Activated naive CD8-positive, alpha-beta T cell treated with anti-CD3 and anti-CD28 coated beads for 36 hours (primary cell): ENCODE data around the gene TAF5. TPM values are rescaled to one million over a fixed set of nuclear protein-coding genes. Genes with fewer than 3 reads are reported as not detected.

Experiments
- DNase-seq: peaks from one replicate; pipeline ENCODE4 v3.0.0; 2021
- H3K27ac Mint-ChIP-seq: one replicate; pipeline ENCODE4 v1.8.0; 2022; ENCODE audit warnings: mild to moderate bottlenecking, moderate library complexity, mixed read lengths
- H3K27me3 Mint-ChIP-seq: one replicate; pipeline ENCODE4 v1.8.0; 2022; ENCODE audit warnings: mild to moderate bottlenecking, mixed read lengths
- H3K36me3 Mint-ChIP-seq: one replicate; pipeline ENCODE4 v1.8.0; 2021; ENCODE audit warnings: mild to moderate bottlenecking, mixed read lengths
- H3K4me1 Mint-ChIP-seq: one replicate; pipeline ENCODE4 v1.8.0; 2021; ENCODE audit warnings: mixed read lengths
- H3K4me3 Mint-ChIP-seq: one replicate; pipeline ENCODE4 v1.8.0; 2022; ENCODE audit warnings: mild to moderate bottlenecking, moderate library complexity, mixed read lengths
- H3K9me3 Mint-ChIP-seq: one replicate; pipeline ENCODE4 v1.8.0; 2022; ENCODE audit warnings: mixed read lengths
- total RNA-seq, 2 experiments: library from RNA; stranded (reverse); gene quantifications; one replicate each; pipeline ENCODE4 v1.2.3, GENCODE V29; 2021

TAF5 gene
- total RNA-seq, 2 experiments from 2014 or later: 11.1 to 11.6 TPM

DNA sequence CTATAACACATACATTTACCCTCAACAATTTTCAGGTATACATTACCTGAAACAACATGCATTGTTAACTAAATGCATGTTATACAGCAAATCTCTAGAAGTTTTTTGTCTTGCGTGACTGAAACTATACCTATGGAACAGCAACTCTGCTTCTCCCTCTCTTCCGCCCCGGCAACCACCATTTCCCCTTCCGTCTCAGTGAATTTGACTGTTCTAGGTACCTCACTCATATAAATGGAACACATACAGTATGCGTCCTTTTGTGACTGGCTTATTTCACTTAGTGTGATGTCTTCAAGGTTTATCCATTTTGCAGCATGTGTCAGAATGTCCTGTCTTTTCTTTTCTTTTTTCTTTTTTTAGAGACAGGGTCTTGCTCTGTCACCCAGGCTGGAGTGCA lies 61.9 kb downstream of the TAF5 start:
- no peak for DNase-seq
- no peaks in the 10 kb centered on the region for H3K27me3 Mint-ChIP-seq
- H3K4me3 Mint-ChIP-seq: no peak overlapping the region
- H3K27ac Mint-ChIP-seq: peak overlapping the region; percentile 74
- H3K9me3 Mint-ChIP-seq: no peaks in the 10 kb centered on the region
- peaks cover 50% of the 10 kb centered on the region for H3K36me3 Mint-ChIP-seq
- H3K4me1 Mint-ChIP-seq: peaks cover 32% of the 10 kb centered on the region

DNA sequence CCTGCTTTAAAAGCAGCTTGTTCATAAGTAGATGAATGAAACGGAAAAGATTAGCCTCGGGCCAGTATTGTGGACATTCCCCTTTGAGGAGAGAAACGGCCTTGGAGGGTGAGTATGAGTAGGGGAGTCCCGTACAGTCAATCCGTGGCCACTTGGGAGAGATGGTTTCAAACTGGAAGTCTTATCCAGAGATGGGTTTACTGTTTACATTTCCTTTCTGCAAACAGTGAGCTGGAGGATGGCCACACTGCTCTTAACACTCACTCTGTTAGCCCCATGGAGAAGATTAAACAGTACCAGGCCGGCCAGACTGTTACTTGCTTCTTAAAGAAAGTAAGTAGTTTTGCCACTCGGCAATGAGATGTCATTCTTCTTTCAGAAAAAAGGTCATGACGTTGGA lies 64.1 kb downstream of the TAF5 start:
- Mint-ChIP-seq H3K9me3 (no peaks in the 10 kb centered on the region), H3K27ac (no peak overlapping the region), H3K27me3 (no peaks in the 10 kb centered on the region), H3K4me3 (no peak overlapping the region), H3K36me3 (peaks cover 50% of the 10 kb centered on the region), H3K4me1 (peaks cover 30% of the 10 kb centered on the region)
- DNase-seq: no peak

DNA sequence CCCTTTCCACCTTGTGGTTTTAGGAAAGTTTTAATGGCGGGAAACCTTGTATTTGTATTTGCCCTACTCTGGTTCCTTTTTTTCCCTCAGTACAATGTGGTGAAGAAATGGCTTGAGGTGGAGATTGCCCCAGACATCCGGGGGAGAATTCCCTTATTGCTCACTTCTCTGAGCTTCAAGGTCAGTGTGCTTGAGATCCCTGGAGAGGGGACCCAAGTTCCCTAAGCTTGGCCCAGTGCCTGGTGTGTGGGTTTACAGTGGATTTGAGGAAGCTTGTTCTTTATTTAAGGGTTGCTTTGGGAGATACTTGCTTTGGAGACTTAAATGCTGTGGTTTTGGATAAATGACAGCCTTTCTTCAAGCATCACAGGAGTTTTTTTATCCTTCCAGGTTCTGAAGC lies 66.1 kb downstream of the TAF5 start:
- no peak overlapping the region for H3K27ac Mint-ChIP-seq
- no peak for DNase-seq
- H3K4me3 Mint-ChIP-seq: no peak overlapping the region
- H3K27me3 Mint-ChIP-seq: no peaks in the 10 kb centered on the region
- H3K36me3 Mint-ChIP-seq: peaks cover 47% of the 10 kb centered on the region
- H3K9me3 Mint-ChIP-seq: no peaks in the 10 kb centered on the region
- H3K4me1 Mint-ChIP-seq: peaks cover 13% of the 10 kb centered on the region

Other genes with a start within 250 kb of the TAF5 start
- gene NT5C2, start 174.7 kb upstream of the TAF5 start, total RNA-seq: 10 to 100 TPM; 41.8 to 46.8 TPM
- gene RPEL1, start 122.1 kb upstream of the TAF5 start, total RNA-seq: under 1 TPM in 1 of 2 experiments, not detected in 1; 0.10 TPM
- gene INA, start 90.8 kb upstream of the TAF5 start, total RNA-seq: under 1 TPM; 0.38 to 0.45 TPM
- gene PCGF6, start 16.8 kb upstream of the TAF5 start, total RNA-seq: 10 to 100 TPM; 18.6 to 19.9 TPM
- gene ATP5MK, start 28.5 kb downstream of the TAF5 start, total RNA-seq: 100 to 1,000 TPM; 451 to 452 TPM
- gene PDCD11, start 28.6 kb downstream of the TAF5 start, total RNA-seq: 10 to 100 TPM; 89.5 to 94.7 TPM
- gene CALHM2, start 84.4 kb downstream of the TAF5 start, total RNA-seq: 1 to 10 TPM; 4.5 to 4.8 TPM
- not detected for gene CALHM1, start 90.9 kb downstream of the TAF5 start, total RNA-seq
- gene CALHM3, start 111.3 kb downstream of the TAF5 start, total RNA-seq: not detected
- gene NEURL1, start 125.7 kb downstream of the TAF5 start, total RNA-seq: 1 to 10 TPM; 3.1 to 3.2 TPM